Keratinocyte (primary cell): Measurements from ENCODE around the gene ZBTB34. TPM values are rescaled to one million over a fixed set of nuclear protein-coding genes. Genes with fewer than 3 reads are reported as not detected.

Experiments
- DNase-seq: peaks from one replicate; pipeline ENCODE4 v3.0.0-alpha.2; 2011; ENCODE audit warnings: low read depth, missing footprints, low spot score
- FAIRE-seq: peaks from 2 replicates; lab custom pipeline; 2011; peaks lifted over from hg19 to GRCh38; lab: Jason Lieb, UNC
- H2AFZ ChIP-seq: 2 replicates; pipeline ENCODE4 v1.6.0; 2012; ENCODE audit warnings: low read length, control low read depth, inconsistent platforms; ENCODE audit not compliant: control insufficient read depth
- H3K27ac ChIP-seq: 2 replicates; pipeline ENCODE4 v1.5.1; 2011; ENCODE audit warnings: low read length; ENCODE audit not compliant: control insufficient read depth, insufficient read depth
- H3K27me3 ChIP-seq: 3 replicates; pipeline ENCODE4 v1.6.0; 2011; ENCODE audit warnings: low read length; ENCODE audit not compliant: control insufficient read depth, insufficient read depth; ENCODE audit errors: extremely low read depth
- H3K36me3 ChIP-seq, 2 experiments: 2 replicates in 1 of 2; 3 replicates in 1 of 2; pipeline ENCODE4 v1.5.1; 2011; ENCODE audit warnings: low read length in 2 of 2, mild to moderate bottlenecking in 1 of 2; ENCODE audit not compliant: control insufficient read depth in 2 of 2, insufficient read depth in 2 of 2; ENCODE audit errors: extremely low read depth in 1 of 2
- H3K4me1 ChIP-seq: 3 replicates; pipeline ENCODE4 v1.5.1; 2011; ENCODE audit warnings: low read length; ENCODE audit not compliant: control insufficient read depth, insufficient read depth; ENCODE audit errors: extremely low read depth
- H3K4me2 ChIP-seq: 3 replicates; pipeline ENCODE4 v1.6.0; 2011; ENCODE audit warnings: low read depth, low read length; ENCODE audit not compliant: control insufficient read depth, insufficient read depth; ENCODE audit errors: extremely low read depth
- H3K4me3 ChIP-seq, 3 experiments: fragments of 200-600 bp in 1 of 3; sonication (generic) in 1 of 3; 2 replicates in 2 of 3; 3 replicates in 1 of 3; pipeline ENCODE4 v1.5.1; 2011 to 2016; ENCODE audit warnings: low read length in 3 of 3, mild to moderate bottlenecking in 3 of 3, control low read depth in 2 of 3, inconsistent platforms in 1 of 3, low read depth in 1 of 3, mixed read lengths in 1 of 3, mixed run types in 1 of 3, moderate library complexity in 1 of 3; ENCODE audit not compliant: control insufficient read depth in 2 of 3, insufficient read depth in 2 of 3; ENCODE audit errors: extremely low read depth in 1 of 3
- H3K79me2 ChIP-seq: 2 replicates; pipeline ENCODE4 v1.6.0; 2012; ENCODE audit warnings: low read length; ENCODE audit not compliant: control insufficient read depth, insufficient read depth
- H3K9ac ChIP-seq: 3 replicates; pipeline ENCODE4 v1.6.0; 2011; ENCODE audit warnings: low read length; ENCODE audit not compliant: control insufficient read depth, insufficient read depth; ENCODE audit errors: extremely low read depth
- H3K9me1 ChIP-seq: 3 replicates; pipeline ENCODE4 v1.6.0; 2011; ENCODE audit warnings: low read length; ENCODE audit not compliant: control insufficient read depth, insufficient read depth; ENCODE audit errors: extremely low read depth
- H3K9me3 ChIP-seq: 2 replicates; pipeline ENCODE4 v1.5.1; 2012; ENCODE audit warnings: low read depth, low read length; ENCODE audit not compliant: control insufficient read depth
- H4K20me1 ChIP-seq: 3 replicates; pipeline ENCODE4 v1.6.0; 2011; ENCODE audit warnings: low read length; ENCODE audit not compliant: control insufficient read depth, insufficient read depth; ENCODE audit errors: extremely low read depth
- EZH2 ChIP-seq: IDR thresholded peaks from one replicate; pipeline ENCODE4 v1.6.1; 2012; ENCODE audit warnings: inconsistent platforms, mild to moderate bottlenecking, low read length, moderate library complexity
- dilution Hi-C: fragments of 300-500 bp; cut with MboI; formaldehyde crosslinking; loops from one replicate; pipeline ENCODE4 v1.7.0; 2020; ENCODE audit warnings: low sequenced_read_pairs; ENCODE audit not compliant: extremely low pct_ligation_motif_present
- polyA plus RNA-seq, 5 experiments: library from polyadenylated mRNA; depleted of rRNA in 3 of 5; stranded (reverse) in 3 of 5; stranded (forward) in 1 of 5; unstranded in 1 of 5; fragments of >200 nt; gene quantifications; 1 replicate in 1 of 5; 2 replicates in 3 of 5; 3 replicates in 1 of 5; pipeline versions ENCODE4 v1.2.1 to v1.2.3, GENCODE V29; 2011 to 2012; ENCODE audit warnings: missing spikeins in 2 of 5, low read depth in 1 of 5, low replicate concordance in 1 of 5
- TF ChIP-seq, protein P1 (sequence below), 3 experiments: IDR thresholded peaks in 1 of 3; conservative IDR thresholded peaks in 1 of 3; optimal IDR thresholded peaks in 1 of 3; 2 replicates in 2 of 3; 3 replicates in 1 of 3; pipeline versions ENCODE3 to v1.5.1; 2011; ENCODE audit warnings: low read length in 3 of 3, mild to moderate bottlenecking in 3 of 3, moderate library complexity in 2 of 3, control low read depth in 1 of 3, inconsistent platforms in 1 of 3; ENCODE audit not compliant: insufficient read depth in 2 of 3; ENCODE audit errors: extremely low read depth in 1 of 3

Gene ZBTB34
- polyA plus RNA-seq, 1 donor (not counting 4 experiments of a cell fraction or from before 2014, with no cell fraction given), result 6.4 TPM

DNA sequence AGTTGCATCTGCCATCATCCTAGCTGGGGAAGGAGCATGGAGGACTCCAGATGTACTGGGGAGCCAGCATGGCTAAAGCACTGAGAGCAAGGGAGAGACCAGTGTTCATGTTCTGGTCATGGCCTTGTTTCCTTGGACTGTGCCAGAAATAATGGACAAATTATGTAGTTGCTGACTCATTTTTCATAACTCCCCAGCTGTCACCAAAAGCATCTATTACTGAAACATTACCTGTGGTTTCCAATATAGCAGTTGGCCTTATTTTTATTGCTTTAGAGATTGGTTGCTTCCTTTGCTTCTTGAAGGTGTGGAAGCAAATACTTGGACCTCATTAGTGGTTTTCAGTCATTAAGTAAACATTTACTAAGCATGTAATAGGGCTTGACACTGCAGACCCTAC lies 65.4 kb downstream of the ZBTB34 start:
- TF ChIP-seq, protein P1, sequence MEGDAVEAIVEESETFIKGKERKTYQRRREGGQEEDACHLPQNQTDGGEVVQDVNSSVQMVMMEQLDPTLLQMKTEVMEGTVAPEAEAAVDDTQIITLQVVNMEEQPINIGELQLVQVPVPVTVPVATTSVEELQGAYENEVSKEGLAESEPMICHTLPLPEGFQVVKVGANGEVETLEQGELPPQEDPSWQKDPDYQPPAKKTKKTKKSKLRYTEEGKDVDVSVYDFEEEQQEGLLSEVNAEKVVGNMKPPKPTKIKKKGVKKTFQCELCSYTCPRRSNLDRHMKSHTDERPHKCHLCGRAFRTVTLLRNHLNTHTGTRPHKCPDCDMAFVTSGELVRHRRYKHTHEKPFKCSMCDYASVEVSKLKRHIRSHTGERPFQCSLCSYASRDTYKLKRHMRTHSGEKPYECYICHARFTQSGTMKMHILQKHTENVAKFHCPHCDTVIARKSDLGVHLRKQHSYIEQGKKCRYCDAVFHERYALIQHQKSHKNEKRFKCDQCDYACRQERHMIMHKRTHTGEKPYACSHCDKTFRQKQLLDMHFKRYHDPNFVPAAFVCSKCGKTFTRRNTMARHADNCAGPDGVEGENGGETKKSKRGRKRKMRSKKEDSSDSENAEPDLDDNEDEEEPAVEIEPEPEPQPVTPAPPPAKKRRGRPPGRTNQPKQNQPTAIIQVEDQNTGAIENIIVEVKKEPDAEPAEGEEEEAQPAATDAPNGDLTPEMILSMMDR (optimal IDR thresholded peaks at IDR 0.05 in 1 of 3, IDR thresholded peaks at IDR 0.05 in 1 of 3, conservative IDR thresholded peaks at IDR 0.05 in 1 of 3; ENCODE audit: extremely low read depth in 1 of 3, insufficient read depth in 2 of 3, low read length in 3 of 3), result no peak
- no peak for TF ChIP-seq EZH2
- dilution Hi-C loops, result no loop called here
- no peak for DNase-seq

GRCh38 chr9:126926364-126926763 lies 65.9 kb downstream of the ZBTB34 start:
- Histone ChIP-seq H3K27me3 (peaks cover 11% of the 10 kb centered on the region), H3K9me3 (no peaks in the 10 kb centered on the region), H3K36me3 (no peaks in the 10 kb centered on the region), H3K4me3 (no peak overlapping the region), H3K4me1 (no peaks in the 10 kb centered on the region), H3K79me2 (no peaks in the 10 kb centered on the region), H2AFZ (no peak overlapping the region), H3K4me2 (no peak overlapping the region), H3K9ac (no peak overlapping the region), H3K9me1 (no peaks in the 10 kb centered on the region), H3K27ac (no peak overlapping the region), H4K20me1 (no peaks in the 10 kb centered on the region)
- dilution Hi-C loops, result no loop called here
- no peak for FAIRE-seq
- DNase-seq, result no peak
- no peak for TF ChIP-seq EZH2
- TF ChIP-seq, protein P1 (optimal IDR thresholded peaks at IDR 0.05 in 1 of 3, IDR thresholded peaks at IDR 0.05 in 1 of 3, conservative IDR thresholded peaks at IDR 0.05 in 1 of 3; ENCODE audit: extremely low read depth in 1 of 3, insufficient read depth in 2 of 3, low read length in 3 of 3), result no peak

More for the DNA sequence above, 65.4 kb downstream of the ZBTB34 start:
- no peaks in the 10 kb centered on the region for H4K20me1 ChIP-seq
- no peak overlapping the region for H3K9ac ChIP-seq
- H3K27ac ChIP-seq, result no peak overlapping the region
- FAIRE-seq, result no peak
- peaks cover 11% of the 10 kb centered on the region for H3K27me3 ChIP-seq
- H3K79me2 ChIP-seq, result no peaks in the 10 kb centered on the region
- H3K36me3 ChIP-seq, result no peaks in the 10 kb centered on the region
- no peaks in the 10 kb centered on the region for H3K9me1 ChIP-seq
- no peaks in the 10 kb centered on the region for H3K9me3 ChIP-seq
- H3K4me3 ChIP-seq, result no peak overlapping the region
- no peak overlapping the region for H2AFZ ChIP-seq
- H3K4me1 ChIP-seq, result no peaks in the 10 kb centered on the region
- H3K4me2 ChIP-seq, result no peak overlapping the region
